HG03025 (cell line): ENCODE results near the gene TAS2R41.
"Not testable (repeated sequence)": the region's sequence is repeated elsewhere in the genome, so short reads cannot be mapped to it uniquely, and the experiment has no call there.

Source experiments
- ATAC-seq: cut with Tn5 transposase; IDR thresholded peaks from one replicate; pipeline ENCODE4 v1.9.1; 2021; ENCODE audit warnings: mild to moderate bottlenecking, moderate library complexity; ENCODE audit not compliant: unreplicated experiment, low FRiP score

Gene TAS2R41

DNA sequence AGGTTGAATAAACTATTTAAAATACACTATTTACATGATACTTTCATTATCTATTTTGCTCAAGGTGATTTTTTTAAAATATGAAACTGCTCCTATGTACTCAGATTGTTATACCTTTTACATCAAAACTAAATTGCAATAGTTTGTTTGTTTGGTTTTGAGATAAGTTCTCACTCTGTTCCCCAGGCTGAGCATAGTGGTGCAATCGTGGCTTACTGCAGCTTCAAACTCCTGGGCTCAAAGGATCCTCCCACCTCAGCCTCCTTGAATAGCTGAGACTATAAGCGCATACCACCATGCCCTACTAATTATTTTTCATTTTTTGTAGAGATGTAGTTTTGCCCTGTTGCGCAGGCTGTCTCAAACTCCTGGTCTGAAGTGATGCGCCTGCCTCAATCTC is 21.7 kb upstream of the TAS2R41 start:
- ATAC-seq = no peak

DNA sequence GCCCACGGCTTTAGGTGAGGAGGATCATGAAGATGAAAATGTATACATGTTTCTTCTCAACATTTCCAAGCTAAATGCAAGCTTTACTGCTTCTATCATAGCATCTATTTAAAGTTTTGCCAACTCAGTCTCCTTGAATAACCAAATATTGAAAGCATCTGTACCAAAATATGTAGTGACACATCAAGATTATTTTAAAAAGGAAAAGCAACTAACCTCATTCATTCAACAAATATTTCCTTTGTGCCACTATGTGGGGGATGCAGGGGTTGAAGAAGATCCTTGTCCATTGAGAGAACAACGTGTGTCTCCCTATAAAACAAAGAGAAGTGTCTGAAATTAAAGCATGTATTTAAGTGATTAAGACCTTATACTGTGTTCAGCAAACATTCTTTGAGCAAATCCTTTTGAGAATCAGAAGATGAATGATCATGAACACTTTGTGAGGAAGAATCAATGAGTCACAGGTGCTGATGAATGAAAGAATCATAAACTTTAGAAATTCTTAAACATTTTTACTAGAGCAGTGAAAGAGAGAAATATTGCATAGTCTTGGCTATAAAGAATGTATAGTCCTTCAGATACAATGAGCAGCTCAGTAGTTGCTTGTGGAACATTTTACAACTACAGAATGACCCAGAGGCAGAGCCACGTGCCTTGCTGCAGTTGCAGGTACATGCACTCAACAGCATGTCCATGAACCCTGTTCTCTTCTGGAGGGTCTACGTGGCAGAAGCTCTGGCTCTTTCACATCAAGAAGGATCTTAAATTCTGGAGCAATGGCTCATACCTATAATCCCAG is 20.5 kb upstream of the TAS2R41 start:
- ATAC-seq = no peak

DNA sequence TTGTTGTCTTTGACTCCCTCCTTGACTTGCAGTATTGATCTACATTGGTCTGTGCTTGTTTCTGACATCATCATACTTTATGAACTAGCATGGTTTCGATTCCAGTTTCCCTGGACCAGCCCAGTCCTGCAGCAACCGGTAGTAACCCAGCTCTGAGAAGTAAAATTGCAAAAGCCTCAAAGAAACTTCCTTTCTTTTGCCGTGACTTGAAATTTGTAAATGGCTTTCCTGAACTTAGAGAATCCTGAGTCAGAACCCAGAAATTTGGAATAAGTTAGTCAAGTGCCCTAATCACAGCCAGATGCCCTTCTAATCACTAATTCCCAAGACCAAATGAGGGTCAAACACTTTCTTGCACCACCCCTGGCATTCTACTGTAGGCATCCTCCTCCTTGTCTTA is 19.4 kb upstream of the TAS2R41 start:
- no peak for ATAC-seq

DNA sequence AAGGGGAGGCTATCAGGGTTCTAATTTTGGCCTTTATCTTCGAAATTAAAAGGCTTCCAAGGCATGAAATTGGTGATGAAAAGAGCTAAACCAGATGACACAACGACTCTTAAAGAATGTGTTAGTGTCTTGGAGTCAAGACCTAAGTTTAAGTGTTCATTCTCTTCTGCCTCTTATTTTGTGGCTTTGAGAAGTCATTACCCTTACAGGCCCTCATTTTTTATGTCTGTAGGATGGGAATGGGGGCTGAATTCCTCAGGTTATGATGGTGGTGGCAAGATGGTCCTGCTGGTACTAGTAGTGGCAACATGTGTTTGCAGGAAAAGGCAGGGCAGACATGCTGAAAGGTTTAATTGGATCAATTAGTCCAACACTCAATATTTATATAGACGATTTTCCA is 19.0 kb upstream of the TAS2R41 start:
- ATAC-seq = no peak

DNA sequence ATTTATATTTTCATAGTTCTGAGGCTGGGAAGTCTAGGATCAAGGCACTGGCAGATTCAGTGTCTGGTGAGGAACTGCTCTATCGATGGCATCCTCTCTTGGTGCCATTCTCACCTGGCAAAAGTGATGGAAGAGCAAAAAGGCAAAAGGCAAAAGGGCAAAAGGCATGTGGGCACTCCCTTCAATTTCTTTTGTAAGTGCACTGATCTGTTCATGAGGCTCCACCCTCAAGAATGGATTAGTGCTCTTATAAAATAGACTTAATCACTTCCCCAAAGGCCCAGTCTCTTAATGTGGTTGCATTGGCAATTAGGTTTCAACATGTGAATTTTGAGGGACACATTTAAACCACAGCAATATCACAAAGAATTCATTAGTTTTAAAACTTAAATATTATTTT is 18.3 kb upstream of the TAS2R41 start:
- ATAC-seq = no peak

- no peak for ATAC-seq
Observed at GRCh38 chr7:143460271-143460979, 17.2 kb upstream of the TAS2R41 start.

DNA sequence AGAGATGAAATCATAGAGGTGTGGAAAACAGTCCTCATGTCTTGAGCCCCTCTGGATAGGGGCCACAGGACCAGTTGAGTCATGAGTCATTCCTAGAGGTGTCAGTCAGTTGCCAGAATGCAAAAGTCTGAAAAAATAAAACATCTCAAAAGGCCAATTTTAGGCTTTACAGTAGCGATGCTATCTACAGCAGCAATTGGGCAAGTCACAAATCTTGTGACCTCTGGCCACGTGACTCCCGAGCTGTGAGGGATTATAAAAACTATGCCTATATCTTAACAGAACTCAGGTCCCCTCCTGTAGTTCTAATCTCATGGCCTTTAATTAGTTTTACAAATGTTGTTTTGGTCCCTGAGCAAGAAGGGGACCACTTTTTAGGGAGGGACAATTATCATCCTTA is 15.6 kb upstream of the TAS2R41 start:
- ATAC-seq = no peak

DNA sequence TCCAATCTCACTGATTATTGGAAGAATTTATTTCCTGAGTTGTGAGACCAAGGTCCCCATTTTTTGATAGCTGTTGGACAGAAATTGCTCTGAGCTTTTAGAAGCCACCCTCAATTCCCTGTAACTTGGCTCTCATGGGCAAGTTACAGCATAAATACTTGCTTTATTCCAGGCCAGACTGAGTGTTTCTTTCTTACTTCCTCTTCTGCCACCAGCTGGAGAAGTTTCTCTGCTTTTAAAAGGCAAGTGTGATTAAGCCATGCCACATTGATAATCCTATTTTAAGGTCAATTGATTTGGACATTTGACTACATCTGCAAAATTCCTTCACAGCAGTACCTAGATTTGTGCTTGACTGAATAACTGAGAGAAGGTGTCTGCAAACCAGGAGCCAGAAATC is 14.1 kb upstream of the TAS2R41 start:
- no peak for ATAC-seq

GRCh38 chr7:143463957-143464356 is 13.7 kb upstream of the TAS2R41 start:
- ATAC-seq = no peak

DNA sequence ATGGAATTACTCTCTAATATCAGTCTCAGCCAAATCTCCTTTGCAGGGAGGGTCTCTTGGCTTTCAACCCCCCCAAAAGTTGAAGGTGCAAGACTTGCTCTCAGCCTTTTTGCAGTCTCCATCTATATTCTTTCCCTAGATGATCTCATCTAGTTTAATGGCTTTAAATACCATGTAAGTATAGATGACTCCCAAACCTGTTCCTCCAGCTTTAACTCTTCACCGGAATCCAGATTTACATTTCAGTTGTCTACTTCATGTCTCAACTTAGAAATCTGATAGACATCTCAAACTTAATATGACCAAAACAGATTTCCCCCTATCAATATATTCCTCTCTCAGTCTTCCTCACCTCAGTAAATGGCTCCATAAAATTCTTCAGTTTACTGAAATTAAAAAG is 9.9 kb upstream of the TAS2R41 start:
- ATAC-seq = no peak

GRCh38 chr7:143472071-143472689 is 5.5 kb upstream of the TAS2R41 start:
- ATAC-seq = not testable (repeated sequence)

- ATAC-seq = no peak
Observed at GRCh38 chr7:143479055-143479766, 1.5 kb downstream of the TAS2R41 start.

DNA sequence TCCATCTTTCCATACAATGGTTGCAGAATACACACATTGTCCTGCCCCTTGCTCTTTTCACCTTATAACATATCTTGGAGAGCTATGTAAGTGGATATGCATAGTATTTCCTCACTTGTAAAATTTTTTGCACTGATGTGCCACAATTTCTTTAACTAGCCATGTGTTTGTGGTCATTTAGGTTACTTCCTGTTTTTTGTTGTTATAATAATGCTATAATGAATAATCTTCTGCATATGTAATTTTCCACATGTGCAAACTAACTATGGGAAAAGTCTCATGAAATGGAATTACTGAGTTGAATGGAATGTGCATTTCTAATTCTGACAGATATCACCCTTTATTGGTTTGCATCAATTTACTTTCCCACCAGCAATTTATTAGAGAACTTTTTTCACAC is 2.8 kb downstream of the TAS2R41 start:
- ATAC-seq = no peak

- ATAC-seq = no peak
Observed at GRCh38 chr7:143484119-143484518, 6.4 kb downstream of the TAS2R41 start.

DNA sequence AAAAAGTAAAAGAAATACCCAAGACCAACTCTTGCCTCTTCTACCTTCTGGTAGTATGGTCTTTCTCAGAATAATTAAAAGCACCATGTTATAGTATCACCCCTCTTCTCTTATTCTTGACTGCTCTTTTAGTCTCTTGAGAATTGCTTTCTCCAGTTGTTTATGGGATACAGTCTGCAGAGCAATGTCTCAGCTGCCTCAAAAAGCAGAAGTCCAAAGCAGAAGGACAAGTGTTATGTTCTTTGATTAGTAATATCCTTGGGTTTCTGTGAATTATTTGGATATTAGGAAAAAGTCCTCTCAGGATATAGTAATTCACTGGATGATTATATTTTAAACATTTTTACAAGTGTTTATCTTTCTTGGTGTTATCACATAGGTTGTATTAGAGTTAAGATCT is 7.4 kb downstream of the TAS2R41 start:
- no peak for ATAC-seq

DNA sequence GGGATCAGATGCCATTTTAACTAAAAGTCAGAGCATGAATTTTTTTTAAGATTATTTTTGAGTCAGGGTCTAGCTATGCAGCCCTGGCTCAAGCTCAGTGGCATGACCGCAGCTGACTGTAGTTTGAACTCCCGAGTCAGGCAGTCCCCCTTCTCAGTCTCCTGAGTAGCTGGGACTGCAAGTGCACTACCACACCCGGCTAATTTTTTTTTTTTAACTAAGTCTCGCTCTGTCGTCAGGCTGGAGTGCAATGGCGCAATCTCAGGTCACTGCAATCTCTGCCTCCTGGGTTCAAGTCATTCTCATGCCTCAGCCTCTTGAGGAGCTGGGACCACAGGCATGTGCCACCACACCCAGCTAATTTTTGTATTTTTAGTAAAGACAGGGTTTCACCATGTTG is 7.8 kb downstream of the TAS2R41 start:
- no peak for ATAC-seq

DNA sequence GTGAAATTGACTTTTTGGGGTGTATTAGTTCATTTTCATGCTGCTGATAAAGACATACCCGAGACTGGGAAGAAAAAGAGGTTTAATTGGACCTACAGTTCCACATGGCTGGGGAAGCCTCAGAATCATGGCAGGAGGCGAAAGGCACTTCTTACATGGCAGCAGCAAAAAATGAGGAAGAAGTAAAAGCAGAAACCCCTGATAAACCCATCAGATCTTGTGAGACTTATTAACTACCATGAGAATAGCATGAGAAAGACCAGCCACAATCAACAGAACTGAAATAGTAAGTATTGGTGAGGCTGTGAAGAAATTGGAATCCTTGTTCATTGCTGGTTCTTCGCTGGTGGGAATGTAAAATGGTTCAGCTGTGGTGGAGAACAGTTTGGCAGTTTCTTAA is 8.6 kb downstream of the TAS2R41 start:
- ATAC-seq = not testable (repeated sequence)

GRCh38 chr7:143487061-143487460 is 9.4 kb downstream of the TAS2R41 start:
- no peak for ATAC-seq

- ATAC-seq = no peak
Observed at GRCh38 chr7:143487566-143487965, 9.9 kb downstream of the TAS2R41 start.

- no peak for ATAC-seq
Observed at GRCh38 chr7:143490717-143491306, 13.1 kb downstream of the TAS2R41 start.

GRCh38 chr7:143492043-143492471 is 14.4 kb downstream of the TAS2R41 start:
- ATAC-seq = no peak
